GM23338 (cell line): ENCODE results near the gene SRGAP1. TPM values are rescaled to one million over a fixed set of nuclear protein-coding genes. Genes with fewer than 3 reads are reported as not detected.

ENCODE experiments used
- ATAC-seq: fragments of 200-7000 bp; cut with Tn5 transposase; 3 replicates; pipeline ENCODE4 v1.9.1; 2020
- DNase-seq: peaks from one replicate; pipeline ENCODE4 v3.0.0-alpha.2; 2015; ENCODE audit warnings: low spot score
- H2AFZ ChIP-seq: fragments of 200-600 bp; sonication (generic); 2 replicates; pipeline ENCODE4 v1.8.0; 2016; ENCODE audit warnings: antibody characterized with exemption, mild to moderate bottlenecking, moderate library complexity
- H3F3A ChIP-seq: fragments of 200-600 bp; sonication (generic); replicated peaks from 2 replicates; pipeline ENCODE4 v1.8.0; 2017; ENCODE audit warnings: antibody characterized with exemption, mixed run types, low read depth
- H3K27ac ChIP-seq: fragments of 200-600 bp; sonication (generic); 2 replicates; pipeline ENCODE4 v1.6.1; 2016; ENCODE audit warnings: low read depth
- H3K27me3 ChIP-seq: fragments of 200-600 bp; sonication (generic); 2 replicates; pipeline ENCODE4 v1.8.0; 2016; ENCODE audit warnings: mild to moderate bottlenecking, mixed run types, moderate library complexity; ENCODE audit not compliant: insufficient read depth
- H3K36me3 ChIP-seq: fragments of 200-600 bp; sonication (generic); 2 replicates; pipeline ENCODE4 v1.8.0; 2016; ENCODE audit warnings: mild to moderate bottlenecking; ENCODE audit not compliant: insufficient read depth
- H3K4me1 ChIP-seq: fragments of 200-600 bp; sonication (generic); 2 replicates; pipeline ENCODE4 v1.8.0; 2016; ENCODE audit warnings: mild to moderate bottlenecking, moderate library complexity; ENCODE audit not compliant: insufficient read depth
- H3K4me2 ChIP-seq: fragments of 200-600 bp; sonication (generic); 2 replicates; pipeline ENCODE4 v1.7.1; 2017; ENCODE audit warnings: mixed run types
- H3K4me3 ChIP-seq: fragments of 200-600 bp; sonication (generic); 2 replicates; pipeline ENCODE4 v1.6.1; 2016; ENCODE audit warnings: mixed run types
- H3K79me2 ChIP-seq: fragments of 200-600 bp; sonication (generic); replicated peaks from 2 replicates; pipeline ENCODE4 v1.8.0; 2017; ENCODE audit warnings: mild to moderate bottlenecking; ENCODE audit not compliant: insufficient read depth
- H3K9me2 ChIP-seq: fragments of 200-600 bp; sonication (generic); 2 replicates; pipeline ENCODE4 v1.8.0; 2017; ENCODE audit not compliant: insufficient read depth
- H4K20me1 ChIP-seq: fragments of 200-600 bp; sonication (generic); replicated peaks from 2 replicates; pipeline ENCODE4 v1.8.0; 2017; ENCODE audit warnings: mild to moderate bottlenecking; ENCODE audit not compliant: insufficient read depth
- H3K27ac Mint-ChIP-seq: 2 replicates; pipeline ENCODE4 v1.8.0; 2020; ENCODE audit warnings: inconsistent platforms, mild to moderate bottlenecking, moderate library complexity, mixed read lengths
- H3K27me3 Mint-ChIP-seq: 3 replicates; pipeline ENCODE4 v1.8.0; 2022; ENCODE audit warnings: low read depth, mild to moderate bottlenecking, moderate library complexity, mixed read lengths, inconsistent platforms; ENCODE audit not compliant: insufficient read depth, poor library complexity
- H3K36me3 Mint-ChIP-seq: 3 replicates; pipeline ENCODE4 v1.8.0; 2021; ENCODE audit warnings: low read depth, mild to moderate bottlenecking, inconsistent platforms, moderate library complexity, mixed read lengths
- H3K4me1 Mint-ChIP-seq: 3 replicates; pipeline ENCODE4 v1.8.0; 2020; ENCODE audit warnings: mild to moderate bottlenecking, inconsistent platforms, mixed read lengths
- H3K4me3 Mint-ChIP-seq: 3 replicates; pipeline ENCODE4 v1.8.0; 2021; ENCODE audit warnings: moderate library complexity, mild to moderate bottlenecking, inconsistent platforms, mixed read lengths
- H3K9me3 Mint-ChIP-seq: 3 replicates; pipeline ENCODE4 v1.8.0; 2020; ENCODE audit warnings: moderate library complexity, mild to moderate bottlenecking, inconsistent platforms, mixed read lengths
- CREB1 ChIP-seq: fragments of 250-450 bp; sonication (Bioruptor Pico); IDR thresholded peaks from 2 replicates; pipeline ENCODE4 v1.5.0; 2020; ENCODE audit warnings: low read depth, mild to moderate bottlenecking, moderate library complexity
- CTCF ChIP-seq, 2 experiments: fragments of 200-600 bp in 1 of 2; sonication (generic) in 1 of 2; conservative IDR thresholded peaks; 2 replicates each; pipeline versions ENCODE4 v1.5.1 to v1.6.1; 2016 to 2017; ENCODE audit warnings: antibody characterized with exemption in 2 of 2, low read depth in 2 of 2, mild to moderate bottlenecking in 2 of 2, moderate library complexity in 1 of 2
- ETS1 ChIP-seq: IDR thresholded peaks from 2 replicates; pipeline ENCODE4 v1.6.1; 2016; ENCODE audit warnings: antibody characterized with exemption
- EZH2 ChIP-seq: fragments of 200-600 bp; sonication (generic); IDR thresholded peaks from one replicate; pipeline ENCODE4 v1.8.0; 2017; ENCODE audit warnings: antibody characterized with exemption, mild to moderate bottlenecking, low read depth; ENCODE audit not compliant: unreplicated experiment
- EZH2phosphoT487 ChIP-seq: fragments of 200-600 bp; sonication (generic); IDR thresholded peaks from one replicate; pipeline ENCODE4 v1.8.1; 2018; ENCODE audit warnings: antibody characterized with exemption; ENCODE audit not compliant: unreplicated experiment
- JUNB ChIP-seq: IDR thresholded peaks from one replicate; pipeline ENCODE4 v1.6.1; 2016; ENCODE audit warnings: antibody characterized with exemption; ENCODE audit not compliant: unreplicated experiment
- POLR2AphosphoS5 ChIP-seq: IDR thresholded peaks from 2 replicates; pipeline ENCODE4 v1.6.1; 2016; ENCODE audit warnings: antibody characterized with exemption, low read depth
- REST ChIP-seq: IDR thresholded peaks from one replicate; pipeline ENCODE4 v1.6.1; 2018; ENCODE audit warnings: antibody characterized with exemption; ENCODE audit not compliant: unreplicated experiment
- STAT1 ChIP-seq: IDR thresholded peaks from one replicate; pipeline ENCODE4 v1.6.1; 2016; ENCODE audit warnings: antibody characterized with exemption; ENCODE audit not compliant: unreplicated experiment
- ZNF114 ChIP-seq: fragments of 250-450 bp; sonication (Bioruptor Pico); IDR thresholded peaks from 2 replicates; pipeline ENCODE4 v1.5.0; 2020; ENCODE audit warnings: mild to moderate bottlenecking, moderate library complexity
- ZNF331 ChIP-seq: fragments of 250-450 bp; sonication (Bioruptor Pico); IDR thresholded peaks from 2 replicates; pipeline ENCODE4 v1.5.0; 2020; ENCODE audit warnings: low read depth, mild to moderate bottlenecking, moderate library complexity
- ZNF462 ChIP-seq: fragments of 250-450 bp; sonication (Bioruptor Pico); IDR thresholded peaks from 2 replicates; pipeline ENCODE4 v1.5.0; 2020; ENCODE audit warnings: mild to moderate bottlenecking, moderate library complexity
- polyA plus RNA-seq: library from polyadenylated mRNA; unstranded; fragments of >200 nt; fragmentation: Nextera tagmentation; extraction: Ambion mirVana; gene quantifications from 2 replicates; pipeline ENCODE4 v1.2.1, GENCODE V29; 2016
- total RNA-seq: library from RNA; depleted of rRNA; stranded (reverse); fragments of >200 nt; shearing (Covaris generic); gene quantifications from 2 replicates; pipeline ENCODE4 v1.2.3, GENCODE V29; 2014

Gene SRGAP1
- total and polyA plus RNA-seq, 2 experiments from 2014 or later, result 6.1 to 8.1 TPM

- Mint-ChIP-seq H3K4me3 (no peak overlapping the region), H3K27ac (peak overlapping the region; percentile 83), H3K9me3 (peaks cover 6% of the 10 kb centered on the region; the same call in 2 of the 3 replicates), H3K27me3 (no peaks in the 10 kb centered on the region), H3K36me3 (peaks cover 20% of the 10 kb centered on the region), H3K4me1 (peaks cover 26% of the 10 kb centered on the region)
- H3K79me2 ChIP-seq, result no peaks in the 10 kb centered on the region
- DNase-seq (peak; percentile 53), ATAC-seq (no peak; the same call in 2 of the 3 replicates)
- peak overlapping the region; percentile 5 for H3K4me2 ChIP-seq
- H3K36me3 ChIP-seq, result peaks cover 5% of the 10 kb centered on the region; the same call in 1 of the 2 replicates
- no peaks in the 10 kb centered on the region for H3F3A ChIP-seq
- H3K9me2 ChIP-seq, result no peaks in the 10 kb centered on the region
- H2AFZ ChIP-seq, result no peak overlapping the region
- H4K20me1 ChIP-seq, result no peaks in the 10 kb centered on the region
- H3K27ac ChIP-seq, result no peak overlapping the region
- H3K4me1 ChIP-seq, result peaks cover 11% of the 10 kb centered on the region; the same call in 1 of the 2 replicates
- H3K27me3 ChIP-seq, result no peaks in the 10 kb centered on the region
- TF ChIP-seq STAT1 (no peak), EZH2phosphoT487 (no peak), CTCF (conservative IDR thresholded peaks at IDR 0.05; ENCODE audit: low read depth in 2 of 2) (no peak), ZNF114 (CRISPR knock-in tag) (no peak), EZH2 (no peak), JUNB (no peak), CREB1 (no peak), POLR2AphosphoS5 (no peak), ZNF462 (no peak), ZNF331 (no peak), ETS1 (no peak), REST (no peak)
- no peak overlapping the region for H3K4me3 ChIP-seq
These were observed 236.0 kb downstream of the SRGAP1 start for GRCh38 chr12:64080319-64081007.
